GM12873 (cell line): Measurements from ENCODE around the gene C12orf42.
A peak's percentile ranks its signal among the peaks of the same experiment; 100 is the strongest.

Experiments
- CTCF ChIP-seq: IDR thresholded peaks from 2 replicates; pipeline ENCODE4 v1.5.1; 2012; ENCODE audit warnings: low read depth, mild to moderate bottlenecking, moderate library complexity, low read length, control low read depth; ENCODE audit not compliant: insufficient read depth; ENCODE audit errors: missing control alignments

The C12orf42 gene

GRCh38 chr12:103327676-103328075 is 168.1 kb downstream of the C12orf42 start:
- no peak for TF ChIP-seq CTCF

GRCh38 chr12:103326190-103326589 is 169.6 kb downstream of the C12orf42 start:
- TF ChIP-seq CTCF: peak; percentile 61

- TF ChIP-seq CTCF: no peak
Observed at GRCh38 chr12:103318566-103318965, 177.2 kb downstream of the C12orf42 start.

GRCh38 chr12:103317220-103317619 is 178.5 kb downstream of the C12orf42 start:
- no peak for TF ChIP-seq CTCF

GRCh38 chr12:103314786-103315185 is 181.0 kb downstream of the C12orf42 start:
- no peak for TF ChIP-seq CTCF

GRCh38 chr12:103313894-103314293 is 181.9 kb downstream of the C12orf42 start:
- TF ChIP-seq CTCF: no peak

- no peak for TF ChIP-seq CTCF
Observed at GRCh38 chr12:103312742-103313354, 182.9 kb downstream of the C12orf42 start.
